Lower leg skin (tissue), 4 donors: ENCODE results near the gene SIRPG. TPM values are rescaled to one million over a fixed set of nuclear protein-coding genes. Genes with fewer than 3 reads are reported as not detected.
"Not testable (repeated sequence)": the region's sequence is repeated elsewhere in the genome, so short reads cannot be mapped to it uniquely, and the experiment has no call there.

ENCODE experiments used
- DNase-seq, 2 donors: peaks; one replicate each; pipeline ENCODE4 v3.0.0-alpha.2; 2019; ENCODE audit warnings: low spot score in 2 of 2
- H3K4me3 ChIP-seq: fragments of 200-600 bp; sonication (generic); 2 replicates; pipeline ENCODE4 v1.5.1; 2017; ENCODE audit warnings: mild to moderate bottlenecking, low read depth; ENCODE audit not compliant: poor library complexity, severe bottlenecking
- POLR2A ChIP-seq, 2 donors: fragments of 450-650 bp; IDR thresholded peaks; one replicate each; pipeline ENCODE4 v1.6.1; 2016 to 2017; ENCODE audit warnings: antibody characterized with exemption in 2 of 2, mild to moderate bottlenecking in 1 of 2, moderate library complexity in 1 of 2
- WGBS, 2 donors: methylation state at CpG; one replicate each; pipeline ENCODE4 v1.1.5; 2018; 5-methylcytosine and 5-hydroxymethylcytosine counted together
- intact Hi-C: fragments of 100-400 bp; cut with DNase I; formaldehyde crosslinking; loops from one replicate; pipeline ENCODE4 v1.15.0; 2023; ENCODE audit warnings: low total_unique reads
- total RNA-seq, 4 donors: library from RNA; depleted of rRNA; stranded (reverse); fragments of >200 nt; gene quantifications; one replicate each; pipeline ENCODE4 v1.1.0, GENCODE V29; 2016
- TF ChIP-seq, protein P1 (sequence below), 3 donors: fragments of 450-650 bp; IDR thresholded peaks; one replicate each; pipeline ENCODE4 v1.5.1; 2016; ENCODE audit warnings: antibody characterized with exemption in 3 of 3, mild to moderate bottlenecking in 3 of 3, moderate library complexity in 2 of 3

The SIRPG gene
- total RNA-seq, 4 donors from 2014 or later, result 0.89 TPM; not detected in 3

DNA sequence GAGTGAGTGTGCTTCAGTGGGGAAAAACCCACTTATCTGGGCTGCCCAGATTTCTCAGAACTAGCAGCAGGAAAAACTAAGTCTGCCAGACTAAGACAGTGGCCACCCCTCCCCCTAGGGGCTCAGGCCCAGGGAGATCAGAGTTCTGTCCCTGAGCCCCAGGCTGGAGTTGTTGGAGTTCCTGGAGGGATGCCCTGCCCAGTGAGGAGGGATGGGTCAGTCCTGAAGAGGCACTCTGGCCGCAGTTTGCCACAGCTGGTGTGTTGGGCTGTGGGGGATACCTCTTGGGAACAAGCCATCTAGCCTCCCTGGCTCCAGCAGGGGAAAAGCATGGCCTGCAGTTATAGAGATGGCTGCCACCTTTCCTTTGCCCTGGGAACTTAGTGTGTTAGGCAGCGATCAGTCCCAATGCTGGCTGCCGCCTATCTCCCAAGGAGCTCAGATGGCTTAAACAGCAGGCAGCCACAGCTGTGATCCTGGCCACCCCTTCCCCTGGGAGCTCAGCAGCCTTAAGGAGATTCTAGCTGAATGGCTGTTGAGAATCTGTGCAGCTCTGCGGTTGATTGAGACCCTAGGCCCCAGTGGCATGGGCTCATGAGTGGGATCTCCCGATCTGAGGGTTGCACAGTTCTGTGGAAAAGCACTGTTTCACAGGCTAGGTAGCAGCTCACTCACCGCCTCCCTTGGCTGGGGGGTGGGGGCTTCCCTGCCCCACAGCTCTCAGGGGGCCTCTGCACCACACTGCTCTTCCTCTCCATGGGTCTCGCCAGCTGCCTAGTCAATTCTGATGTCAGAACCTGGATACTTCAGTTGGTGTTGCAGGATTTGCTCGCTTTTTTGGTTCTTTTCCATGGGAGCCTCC, 13.2 kb downstream of the SIRPG start:
- intact Hi-C loops, result no loop called here
- TF ChIP-seq POLR2A (IDR thresholded peaks at IDR 0.05), result no peak
- TF ChIP-seq, protein P1, sequence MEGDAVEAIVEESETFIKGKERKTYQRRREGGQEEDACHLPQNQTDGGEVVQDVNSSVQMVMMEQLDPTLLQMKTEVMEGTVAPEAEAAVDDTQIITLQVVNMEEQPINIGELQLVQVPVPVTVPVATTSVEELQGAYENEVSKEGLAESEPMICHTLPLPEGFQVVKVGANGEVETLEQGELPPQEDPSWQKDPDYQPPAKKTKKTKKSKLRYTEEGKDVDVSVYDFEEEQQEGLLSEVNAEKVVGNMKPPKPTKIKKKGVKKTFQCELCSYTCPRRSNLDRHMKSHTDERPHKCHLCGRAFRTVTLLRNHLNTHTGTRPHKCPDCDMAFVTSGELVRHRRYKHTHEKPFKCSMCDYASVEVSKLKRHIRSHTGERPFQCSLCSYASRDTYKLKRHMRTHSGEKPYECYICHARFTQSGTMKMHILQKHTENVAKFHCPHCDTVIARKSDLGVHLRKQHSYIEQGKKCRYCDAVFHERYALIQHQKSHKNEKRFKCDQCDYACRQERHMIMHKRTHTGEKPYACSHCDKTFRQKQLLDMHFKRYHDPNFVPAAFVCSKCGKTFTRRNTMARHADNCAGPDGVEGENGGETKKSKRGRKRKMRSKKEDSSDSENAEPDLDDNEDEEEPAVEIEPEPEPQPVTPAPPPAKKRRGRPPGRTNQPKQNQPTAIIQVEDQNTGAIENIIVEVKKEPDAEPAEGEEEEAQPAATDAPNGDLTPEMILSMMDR (IDR thresholded peaks at IDR 0.05), result no peak
- no peak for DNase-seq
- no peak overlapping the region for H3K4me3 ChIP-seq
- WGBS, 2 donors, result 85 to 89% methylated on average over 7 to 8 of the region's 8 CpGs

DNA sequence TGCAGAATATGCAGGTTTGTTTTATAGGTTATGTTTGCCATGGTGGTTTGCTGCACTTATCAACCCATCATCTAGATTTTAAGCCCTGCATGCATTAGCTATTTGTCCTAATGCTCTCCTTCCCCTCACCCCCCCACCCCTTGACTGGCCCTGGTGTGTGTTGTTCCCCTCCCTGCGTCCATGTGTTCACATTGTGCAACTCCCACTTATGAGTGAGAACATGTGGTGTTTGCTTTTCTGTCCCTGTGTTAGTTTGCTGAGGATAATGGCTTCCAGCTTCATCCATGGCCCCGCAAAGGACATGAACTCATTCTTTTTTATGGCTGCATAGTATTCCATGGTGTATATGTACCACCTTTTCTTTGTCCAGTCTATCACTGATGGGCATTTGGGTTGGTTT, 18.9 kb downstream of the SIRPG start:
- 88 to 89% methylated on average over 2 of the region's 2 CpGs for WGBS, 2 donors
- intact Hi-C loops, DNase-seq, H3K4me3 ChIP-seq: not testable (repeated sequence)

DNA sequence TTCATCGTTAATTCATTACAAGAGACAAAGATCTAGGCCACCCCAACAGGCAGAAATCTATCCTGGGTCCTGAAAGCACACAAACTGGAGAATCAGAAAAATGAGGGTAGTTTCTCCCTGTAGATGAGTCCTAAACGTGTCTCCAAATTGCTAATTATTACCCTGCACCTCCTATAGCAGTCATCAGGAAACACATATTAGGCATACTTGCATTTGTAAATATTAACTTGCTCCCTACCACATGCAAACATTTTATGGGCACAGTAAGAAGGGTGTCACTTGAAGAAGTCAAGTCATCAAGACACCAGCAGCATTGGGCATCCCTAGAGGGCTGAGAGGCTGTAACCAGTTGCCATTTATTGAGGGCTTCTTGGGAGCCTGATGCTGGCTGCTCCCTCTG, 19.8 kb downstream of the SIRPG start:
- TF ChIP-seq POLR2A (IDR thresholded peaks at IDR 0.05), result no peak
- TF ChIP-seq, protein P1 (IDR thresholded peaks at IDR 0.05), result no peak
- 71 to 73% methylated on average over 2 of the region's 2 CpGs for WGBS, 2 donors
- no peak for DNase-seq
- H3K4me3 ChIP-seq, result no peak overlapping the region
- intact Hi-C loops, result no loop called here

DNA sequence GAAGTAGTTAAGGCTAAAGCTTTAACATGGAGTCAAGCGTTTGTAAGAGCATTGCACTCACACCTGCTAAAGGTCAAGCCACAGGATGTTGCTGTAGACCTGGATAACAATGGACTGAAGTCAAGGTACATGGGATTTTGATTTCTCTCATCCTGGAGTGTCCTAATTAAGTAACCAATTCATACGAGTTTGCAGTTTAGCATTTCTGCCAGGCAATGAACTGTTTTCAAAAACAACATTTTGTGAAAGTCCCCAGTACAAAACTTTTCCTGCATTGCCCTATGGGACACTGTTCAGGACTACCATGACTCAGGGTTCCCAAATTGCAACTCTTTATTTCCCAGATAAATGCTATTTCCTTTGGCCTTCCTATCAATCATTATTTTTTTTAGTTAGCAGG, 20.4 kb downstream of the SIRPG start:
- TF ChIP-seq, protein P1 (IDR thresholded peaks at IDR 0.05), result no peak
- TF ChIP-seq POLR2A (IDR thresholded peaks at IDR 0.05), result no peak
- 40 to 53% methylated on average over 2 of the region's 2 CpGs for WGBS, 2 donors
- H3K4me3 ChIP-seq, result no peak overlapping the region
- intact Hi-C loops, result no loop called here
- DNase-seq, result no peak

DNA sequence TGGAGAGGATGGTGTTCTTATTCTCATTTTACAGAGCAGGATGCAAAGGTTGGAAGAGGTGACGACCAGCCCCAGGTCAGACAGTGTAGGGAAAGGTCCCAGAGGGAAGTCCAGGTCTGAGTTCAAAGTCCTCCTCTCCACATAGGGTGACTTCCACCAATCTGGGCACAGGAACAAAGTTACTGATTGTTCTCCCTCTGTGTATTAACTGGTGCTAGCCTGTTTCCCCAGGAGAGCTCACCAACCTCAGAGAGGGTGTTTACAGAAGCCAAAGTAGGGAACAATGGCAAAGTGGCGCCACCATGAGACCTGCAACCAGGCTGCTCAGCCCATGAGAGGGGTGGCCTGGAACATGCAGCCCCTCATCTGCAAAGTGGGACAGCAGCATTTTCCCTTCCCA, 21.0 kb downstream of the SIRPG start:
- 67 to 78% methylated on average over 2 of the region's 2 CpGs for WGBS, 2 donors
- no peak for DNase-seq
- H3K4me3 ChIP-seq, result no peak overlapping the region
- intact Hi-C loops, result no loop called here
- TF ChIP-seq POLR2A (IDR thresholded peaks at IDR 0.05), result no peak
- TF ChIP-seq, protein P1 (IDR thresholded peaks at IDR 0.05), result no peak

DNA sequence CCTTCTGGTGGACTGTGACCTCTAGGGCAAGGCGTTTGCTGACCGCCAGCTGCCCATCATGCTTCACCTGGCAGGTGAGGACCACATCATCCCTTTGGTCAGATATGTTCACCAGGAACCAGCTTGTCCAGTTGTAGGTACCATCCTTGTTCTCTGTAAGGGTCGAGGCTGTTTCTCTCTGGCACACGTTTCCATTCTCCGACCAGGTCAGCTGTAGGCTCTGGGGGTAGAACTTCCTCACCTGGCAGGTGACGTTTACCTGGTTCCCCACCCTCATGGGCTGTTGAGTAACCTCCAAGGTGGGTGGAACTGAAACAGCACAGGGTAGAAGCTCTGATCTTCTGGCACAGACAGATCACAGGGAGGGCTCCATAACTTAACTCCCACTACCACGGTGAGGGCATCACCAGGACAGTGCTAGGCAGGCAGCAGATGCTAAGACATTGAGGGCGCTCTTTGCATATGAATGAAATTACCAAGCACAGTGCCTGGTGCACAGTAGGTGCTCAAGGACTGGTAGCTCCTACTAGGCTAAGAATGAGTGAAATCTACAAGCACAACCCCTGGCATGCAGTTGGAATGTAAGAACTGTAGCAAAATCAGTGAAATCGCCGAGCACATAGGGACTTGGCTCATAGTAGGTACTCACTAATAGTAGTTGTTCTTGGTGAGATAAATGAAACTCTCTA, 22.1 kb downstream of the SIRPG start:
- TF ChIP-seq, protein P1 (IDR thresholded peaks at IDR 0.05), result no peak
- TF ChIP-seq POLR2A (IDR thresholded peaks at IDR 0.05), result no peak
- no peak overlapping the region for H3K4me3 ChIP-seq
- 89 to 90% methylated on average over 10 of the region's 10 CpGs for WGBS, 2 donors
- DNase-seq, result no peak
- intact Hi-C loops, result no loop called here
